ENCODE data around the gene ZBTB46.

Gene ZBTB46

DNA sequence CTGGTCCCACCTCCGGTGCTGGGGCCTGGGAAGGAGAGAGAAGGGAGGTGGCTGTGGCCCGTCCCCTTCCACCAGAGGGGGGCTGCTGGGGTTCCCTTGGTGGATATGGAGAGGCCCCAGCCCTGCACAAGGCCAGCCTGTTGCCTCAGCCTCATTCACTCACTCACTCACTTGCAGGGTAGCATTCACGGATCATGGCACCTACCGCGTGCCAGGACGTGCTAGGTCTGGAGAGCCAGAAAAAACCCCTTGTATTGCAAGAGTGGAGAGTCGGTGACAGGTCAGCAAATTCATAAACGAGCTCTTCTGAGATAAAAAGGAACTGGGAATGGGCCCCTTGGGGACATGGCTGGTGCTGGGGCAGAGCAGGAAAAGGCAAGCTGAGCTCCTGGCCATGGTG is 6.4 kb upstream of the ZBTB46 start:
- no peak for DNase-seq (ENCODE audit: low read depth)

DNA sequence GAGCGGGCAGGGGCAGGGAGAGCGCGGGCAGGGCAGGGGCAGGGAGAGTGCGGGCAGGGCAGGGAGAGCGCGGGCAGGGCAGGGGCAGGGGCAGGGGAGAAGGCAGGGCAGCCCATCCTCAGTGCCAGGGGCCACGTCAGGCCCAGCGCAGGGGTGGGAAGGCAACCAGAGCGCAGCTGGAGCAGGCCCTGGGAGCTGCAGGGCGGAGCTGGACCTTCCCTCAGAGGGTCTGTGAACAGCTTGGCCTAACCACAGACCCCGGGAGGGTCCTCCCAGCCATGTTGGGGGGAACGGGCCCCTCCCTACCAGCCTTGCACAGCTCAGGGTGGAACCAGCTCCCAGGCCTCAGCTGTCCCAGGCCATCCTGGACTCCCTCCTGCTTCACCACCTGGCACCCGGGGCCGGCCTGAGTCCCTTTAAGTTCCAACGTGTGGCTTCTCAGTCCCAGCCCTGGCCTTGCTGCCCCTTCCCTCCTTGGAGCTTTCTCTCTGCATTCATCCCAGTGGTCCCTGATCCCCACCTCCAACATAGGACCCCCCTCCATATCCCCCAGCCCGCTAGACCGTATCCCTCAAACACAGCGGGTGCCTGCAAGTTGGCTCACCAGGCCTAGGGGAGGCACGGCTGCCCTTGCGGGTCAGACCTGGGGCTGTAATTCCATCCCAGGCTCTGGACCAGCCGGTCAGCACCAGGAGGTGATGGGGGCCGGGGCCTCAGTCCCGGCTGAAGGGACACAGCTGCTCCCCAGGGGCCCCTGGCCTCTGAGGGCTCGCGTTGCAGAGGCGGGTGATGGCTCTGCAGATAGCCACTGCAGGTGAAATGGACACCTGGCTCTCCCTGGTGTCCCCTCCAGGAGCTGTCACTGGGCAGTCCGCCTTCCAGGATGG is 5.6 kb upstream of the ZBTB46 start:
- no peak for DNase-seq (ENCODE audit: low read depth)

DNA sequence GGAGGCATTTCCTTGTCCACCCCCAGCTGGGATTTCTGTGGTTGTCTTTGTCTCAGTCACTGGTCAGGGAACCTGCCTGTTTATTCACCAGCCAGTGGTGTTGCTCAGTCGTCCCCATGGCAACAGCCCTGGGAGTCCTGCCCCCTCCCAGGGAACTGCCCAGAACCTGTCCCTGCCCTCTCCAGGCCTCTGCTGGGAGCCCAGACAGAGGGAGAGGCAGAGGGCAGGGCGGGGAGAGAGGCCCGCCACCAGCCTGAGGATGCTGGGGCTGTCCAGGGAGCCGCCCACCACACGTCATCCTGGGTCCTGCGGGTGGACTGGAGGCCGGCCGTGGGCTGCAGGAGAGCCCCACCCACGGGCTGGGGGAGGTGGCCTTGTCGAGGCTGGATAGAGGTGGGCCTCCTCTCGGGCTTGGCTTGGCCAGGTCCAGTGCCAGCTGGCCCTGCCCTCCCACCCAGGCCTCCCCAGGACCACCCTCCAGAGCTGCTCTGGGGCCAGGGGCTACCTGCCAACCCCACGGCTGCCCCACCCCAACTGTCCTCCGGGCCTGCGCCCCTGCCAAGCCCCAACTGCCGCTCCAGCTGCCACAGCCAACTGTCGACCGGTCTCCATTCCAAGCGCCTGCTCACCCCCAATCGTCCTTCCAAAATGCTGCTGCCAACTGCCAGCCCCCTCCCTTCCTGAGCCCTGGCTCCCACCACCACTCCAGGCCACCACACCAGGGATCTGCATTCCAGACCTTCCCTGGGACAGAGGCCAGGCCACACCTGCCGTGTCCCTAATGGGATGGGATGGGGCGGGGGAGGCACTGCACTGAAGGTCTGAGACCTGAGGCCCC is 4.2 kb upstream of the ZBTB46 start:
- peak; percentile 97 for DNase-seq (ENCODE audit: low read depth)

DNA sequence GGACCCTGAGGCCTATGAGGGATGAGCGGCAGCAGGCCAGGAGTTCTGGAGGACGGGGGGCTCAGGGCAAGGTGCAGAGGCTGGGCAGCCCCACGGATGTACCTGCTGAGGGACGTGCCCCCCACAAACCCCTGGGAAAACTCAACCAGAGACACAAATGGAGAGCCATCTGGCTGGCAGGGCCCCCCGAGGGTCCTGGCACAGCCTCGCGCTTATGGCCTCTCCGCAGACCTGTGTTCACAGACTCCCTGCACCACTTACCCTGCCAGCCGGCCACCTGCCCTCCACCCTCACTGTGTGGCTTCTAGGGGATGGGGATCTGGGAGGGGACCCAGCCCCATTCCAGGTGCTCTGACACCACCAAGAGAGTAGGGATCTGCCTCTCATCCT is 3.4 kb upstream of the ZBTB46 start:
- no peak for DNase-seq (ENCODE audit: low read depth)

DNA sequence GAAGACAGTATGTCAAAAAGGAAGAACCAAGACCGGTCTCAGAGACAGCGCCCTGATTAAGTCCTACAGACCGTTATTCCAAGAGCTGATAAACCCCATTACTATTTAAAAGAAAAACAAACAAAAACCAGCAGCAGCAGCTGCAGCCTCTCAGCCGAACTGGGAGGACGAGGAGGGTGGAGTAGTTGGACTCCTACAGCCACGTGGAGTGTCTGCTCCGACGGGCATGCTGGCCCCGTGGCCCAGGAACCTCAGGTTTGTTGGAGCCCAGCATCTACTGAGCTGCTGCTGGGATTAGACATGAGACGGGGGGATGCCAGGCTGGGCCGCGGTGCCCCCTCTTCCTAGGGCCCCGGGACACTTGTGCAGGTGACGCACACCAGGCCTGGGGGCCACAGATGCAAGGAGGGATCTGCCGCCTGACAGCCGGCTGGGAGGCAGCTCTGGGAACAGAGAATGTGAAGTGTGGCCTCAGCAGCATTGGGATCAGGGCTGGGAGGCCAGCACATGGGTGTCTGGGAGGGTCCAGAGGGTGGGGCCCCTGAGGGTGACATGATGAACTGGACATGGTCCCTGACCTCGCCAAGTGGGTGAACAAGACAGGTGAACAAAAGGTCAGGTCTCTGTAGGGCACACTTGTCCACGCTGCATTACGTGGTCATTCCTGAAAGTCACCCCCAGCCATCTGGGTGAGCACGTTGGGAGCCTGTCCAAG is 2.9 kb upstream of the ZBTB46 start:
- no peak for DNase-seq (ENCODE audit: low read depth)

DNA sequence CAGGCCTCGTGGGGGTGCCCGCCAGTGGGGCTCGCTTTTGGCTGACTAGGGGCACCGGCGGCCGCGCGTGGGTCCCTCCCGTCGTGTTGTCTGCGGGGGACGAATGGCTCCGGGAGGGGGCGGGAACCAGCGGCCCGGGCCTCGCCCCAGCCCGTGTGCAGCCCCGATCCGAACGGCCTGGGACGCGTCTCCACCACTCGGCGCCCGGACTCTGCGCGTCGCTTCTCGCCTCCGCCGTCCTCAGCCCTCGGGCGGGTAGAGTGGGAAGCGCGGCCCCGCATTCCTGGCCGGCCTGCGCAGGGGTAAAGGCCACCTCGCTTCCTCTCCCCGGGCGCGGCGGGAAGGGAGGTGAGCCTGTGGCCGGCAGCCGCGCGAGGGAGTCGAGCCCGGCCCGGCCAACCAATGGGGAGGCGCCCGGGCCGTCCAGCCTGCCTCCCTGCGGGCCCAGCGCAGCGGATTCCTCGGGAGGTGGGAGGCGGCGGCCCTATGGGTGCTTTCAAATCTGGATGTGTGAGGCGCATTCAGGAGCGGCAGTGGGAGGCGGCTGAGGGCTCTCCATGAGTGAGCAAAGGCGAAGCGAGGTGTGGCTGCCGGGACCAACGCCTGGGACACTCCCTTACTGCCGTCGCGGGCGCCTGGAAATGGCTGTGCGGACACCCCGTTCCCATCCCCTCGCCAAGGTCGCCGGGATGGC is 1.1 kb upstream of the ZBTB46 start:
- DNase-seq (ENCODE audit: low read depth), result no peak

DNA sequence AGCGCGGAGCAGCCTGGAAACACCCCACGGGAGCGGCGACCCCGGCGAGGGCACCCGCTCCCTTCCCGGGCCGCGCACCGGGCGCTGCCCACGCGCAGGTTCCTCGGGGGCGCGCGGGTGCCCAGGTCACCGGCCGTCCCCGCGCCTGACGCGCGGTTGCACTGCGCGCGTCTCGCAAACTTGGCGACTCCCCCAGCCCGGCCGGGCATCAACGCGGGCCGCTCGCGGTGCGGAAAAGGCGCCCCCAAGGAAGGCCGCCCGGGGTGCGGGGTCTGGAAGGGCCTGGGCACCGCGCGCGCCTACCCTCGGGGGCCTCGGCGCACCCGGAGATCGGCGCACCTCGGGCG is 555 bp upstream of the ZBTB46 start:
- no peak for DNase-seq (ENCODE audit: low read depth)

DNA sequence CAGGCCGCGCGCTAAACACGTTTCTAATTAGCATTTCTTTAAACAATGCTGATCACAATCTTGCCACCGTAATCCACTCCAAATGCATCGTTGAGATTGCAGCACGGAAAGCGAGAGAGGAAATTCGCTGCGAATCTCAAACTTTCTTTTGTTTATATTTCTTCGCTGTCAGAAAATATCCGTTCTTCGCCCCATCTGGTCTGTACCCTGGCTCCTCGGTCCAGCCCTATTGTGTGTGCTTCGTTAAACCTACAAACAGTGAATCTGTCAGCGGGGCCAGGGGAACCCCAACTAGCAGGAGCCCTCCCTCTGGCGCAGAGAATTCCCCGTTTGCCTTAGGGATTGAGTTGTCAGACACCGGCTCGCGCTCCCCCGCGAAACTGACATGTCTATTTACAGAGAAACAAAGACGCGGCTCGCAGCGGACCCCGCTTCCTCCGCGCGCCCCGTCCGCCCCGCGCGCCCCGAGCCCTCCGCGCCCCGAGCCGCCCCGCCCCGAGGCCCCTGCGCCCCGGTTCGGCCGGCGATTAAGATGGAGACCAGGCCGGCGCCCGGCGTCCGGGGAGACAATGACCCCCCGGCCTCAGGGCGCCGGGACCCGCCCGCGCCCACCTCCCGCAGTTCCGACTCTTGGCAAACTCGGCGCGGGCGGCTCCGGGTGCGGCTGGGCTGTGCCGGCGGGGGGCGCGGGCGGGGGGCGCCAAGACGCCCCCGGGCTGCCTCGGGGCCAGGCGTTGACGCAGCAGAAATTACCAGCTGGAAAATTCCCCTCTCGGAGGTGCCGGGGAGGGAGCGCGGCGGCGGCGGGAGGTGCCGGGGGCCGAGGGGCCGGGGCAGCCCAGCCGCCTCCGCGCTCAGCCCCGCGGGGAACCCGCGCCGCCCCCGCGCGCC is 874 bp downstream of the ZBTB46 start:
- no peak for DNase-seq (ENCODE audit: low read depth)

DNA sequence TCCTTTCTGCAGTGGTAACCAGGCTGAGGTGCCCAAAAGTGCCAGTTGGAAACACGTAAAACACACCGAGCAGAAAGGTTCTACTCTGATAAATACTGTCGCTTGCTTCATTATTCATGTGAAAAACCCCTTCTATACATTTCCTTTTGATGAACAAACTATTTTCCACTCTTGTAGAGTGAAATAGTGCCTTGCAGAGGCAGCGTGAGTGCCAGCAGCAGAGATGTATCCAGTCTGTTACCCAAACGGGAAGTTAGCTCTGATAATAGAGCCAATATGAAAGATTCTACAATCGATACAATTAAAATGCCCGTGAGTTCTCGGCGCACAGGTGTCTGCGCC is 1.5 kb downstream of the ZBTB46 start:
- DNase-seq (ENCODE audit: low read depth), result no peak

DNA sequence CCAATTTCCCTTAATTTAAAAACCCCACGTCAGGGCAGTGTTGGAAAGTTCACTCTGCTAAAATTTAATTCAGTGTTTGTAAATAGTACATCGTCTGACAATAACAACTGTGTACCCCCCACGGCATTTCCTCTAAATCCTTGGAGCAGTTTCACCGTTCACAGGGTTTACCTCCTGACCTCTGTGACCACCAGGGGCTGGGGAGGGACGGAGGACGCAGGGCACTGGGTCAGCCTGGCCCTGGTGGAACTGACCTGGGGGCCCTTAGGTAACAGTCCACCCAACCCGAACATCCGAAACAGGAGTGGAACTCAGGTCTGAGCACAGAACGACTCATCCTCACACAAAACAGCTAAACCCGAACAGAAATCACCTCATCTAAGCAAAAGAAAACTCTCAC is 2.1 kb downstream of the ZBTB46 start:
- DNase-seq (ENCODE audit: low read depth), result no peak

DNA sequence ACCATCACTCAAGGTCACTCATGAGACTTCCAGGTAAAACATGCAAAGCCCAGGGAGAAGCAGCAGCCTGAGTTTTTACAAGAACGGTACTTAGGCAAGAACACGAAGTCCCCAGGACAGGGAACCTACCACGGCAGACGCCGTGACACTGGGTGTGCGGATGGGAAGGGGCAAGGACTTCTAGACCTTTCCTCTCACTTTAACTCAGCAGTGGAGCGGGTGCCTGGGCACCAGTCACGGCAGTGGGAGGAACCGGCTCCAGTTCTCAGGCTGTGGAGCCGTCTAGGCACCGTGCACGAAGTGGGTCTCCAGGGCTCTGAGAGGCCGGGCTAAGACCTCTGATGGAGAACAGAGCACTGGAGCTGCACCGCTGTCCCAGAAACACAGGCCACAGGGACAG is 2.5 kb downstream of the ZBTB46 start:
- no peak for DNase-seq (ENCODE audit: low read depth)

DNA sequence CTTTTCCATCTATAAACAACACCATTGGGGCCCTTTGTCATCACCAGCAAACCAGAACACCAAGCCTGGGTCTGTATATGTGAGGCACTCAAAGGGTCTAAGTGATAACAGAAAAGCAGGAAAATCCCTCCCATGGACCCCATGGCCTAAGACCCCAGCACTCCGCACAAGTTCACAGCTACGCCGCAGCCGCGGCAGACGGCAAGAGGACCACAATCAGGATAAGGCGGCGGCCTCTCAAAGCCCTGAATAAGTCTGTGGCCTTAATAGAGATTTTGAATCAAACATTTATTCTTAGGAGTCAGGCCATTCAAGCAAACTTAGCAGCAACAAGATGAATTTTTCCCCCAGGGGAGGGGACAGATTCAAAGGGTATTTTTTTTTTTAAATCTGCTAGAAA is 2.9 kb downstream of the ZBTB46 start:
- DNase-seq (ENCODE audit: low read depth), result no peak

DNA sequence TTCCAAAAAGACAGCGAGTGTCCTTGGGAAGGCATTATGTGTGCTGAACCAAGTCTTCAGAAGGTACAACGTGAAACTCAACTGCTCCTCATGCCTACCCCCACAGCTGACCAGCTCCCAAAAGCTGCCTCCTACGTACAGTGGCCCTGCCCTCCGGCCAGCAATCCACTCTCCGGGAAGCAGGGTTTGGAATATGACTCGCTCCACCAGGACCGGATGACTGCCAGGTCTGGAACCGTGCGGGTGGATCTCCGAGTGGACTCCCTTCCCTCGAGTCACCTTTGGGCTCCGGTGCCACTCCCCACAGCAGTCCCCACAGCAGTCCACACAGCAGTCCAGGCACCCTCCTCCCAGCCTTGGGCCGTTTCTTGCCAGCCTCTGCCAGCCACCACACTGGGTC is 4.3 kb downstream of the ZBTB46 start:
- no peak for DNase-seq (ENCODE audit: low read depth)

DNA sequence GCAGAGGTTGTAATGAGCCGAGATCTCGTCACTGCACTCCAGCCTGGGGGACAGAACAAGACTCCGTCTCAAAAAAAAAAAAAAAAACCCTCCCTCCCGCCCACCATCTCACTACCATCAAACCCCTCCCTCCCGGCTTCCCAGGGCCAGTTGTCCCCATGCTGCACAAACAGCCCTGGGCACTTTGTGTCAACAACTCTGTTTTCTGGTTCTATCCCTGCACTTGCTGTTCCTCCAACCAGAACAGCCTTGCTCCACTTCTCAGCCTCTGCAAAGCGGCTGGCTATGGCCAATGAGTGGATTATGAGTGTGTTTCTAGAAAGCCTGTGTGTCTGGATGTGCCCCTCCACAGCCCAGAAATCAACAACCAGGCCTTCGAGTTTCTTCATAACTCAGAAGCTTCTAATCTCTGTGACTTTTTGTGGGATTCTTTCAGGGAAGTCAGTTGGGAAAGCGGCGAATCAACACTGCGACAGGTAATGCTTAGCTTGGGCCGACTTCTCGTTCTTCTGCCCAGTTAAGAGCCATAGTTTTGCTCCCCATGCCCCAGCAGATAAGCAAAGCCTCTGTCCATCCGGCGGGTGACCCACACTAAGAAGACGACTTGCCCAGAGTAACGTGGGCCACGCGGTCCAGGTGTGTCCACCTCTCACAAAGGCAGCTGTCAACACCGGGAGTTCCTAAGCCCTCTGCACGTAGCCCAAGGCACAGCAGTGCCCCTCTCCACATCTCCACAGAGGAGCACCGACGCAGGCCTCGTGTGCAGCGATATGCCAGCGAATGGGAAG is 5.5 kb downstream of the ZBTB46 start:
- DNase-seq (ENCODE audit: low read depth), result no peak

DNA sequence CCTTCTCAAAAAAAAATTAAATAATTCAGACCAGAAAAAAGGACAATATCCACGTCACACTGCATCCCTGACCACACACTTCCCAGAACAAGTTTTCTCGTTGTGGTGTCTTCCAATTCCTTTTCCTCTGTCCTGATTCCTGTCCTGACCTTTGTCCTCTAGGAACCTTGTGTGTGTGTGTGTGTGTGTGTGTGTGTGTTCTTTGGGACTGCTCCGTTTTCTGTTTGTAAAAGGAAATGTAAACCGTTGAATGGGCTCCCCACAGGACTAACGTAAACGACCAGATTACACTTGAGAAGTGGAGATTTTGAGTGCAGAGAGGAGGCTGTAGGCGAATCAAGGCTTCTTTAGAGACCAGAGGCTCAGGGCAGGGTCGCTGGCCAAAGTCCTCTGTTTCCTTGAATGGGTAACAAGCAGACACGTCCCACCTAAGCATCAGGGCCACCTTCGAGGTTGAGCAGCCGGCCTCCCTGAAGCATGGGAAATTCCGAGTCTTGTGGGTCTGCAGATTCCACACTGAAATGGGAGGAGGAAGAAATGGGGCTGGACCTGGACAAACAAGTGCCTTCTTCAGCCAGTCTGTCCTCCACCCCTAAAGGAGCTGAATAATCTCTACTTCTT is 7.3 kb downstream of the ZBTB46 start:
- no peak for DNase-seq (ENCODE audit: low read depth)

DNA sequence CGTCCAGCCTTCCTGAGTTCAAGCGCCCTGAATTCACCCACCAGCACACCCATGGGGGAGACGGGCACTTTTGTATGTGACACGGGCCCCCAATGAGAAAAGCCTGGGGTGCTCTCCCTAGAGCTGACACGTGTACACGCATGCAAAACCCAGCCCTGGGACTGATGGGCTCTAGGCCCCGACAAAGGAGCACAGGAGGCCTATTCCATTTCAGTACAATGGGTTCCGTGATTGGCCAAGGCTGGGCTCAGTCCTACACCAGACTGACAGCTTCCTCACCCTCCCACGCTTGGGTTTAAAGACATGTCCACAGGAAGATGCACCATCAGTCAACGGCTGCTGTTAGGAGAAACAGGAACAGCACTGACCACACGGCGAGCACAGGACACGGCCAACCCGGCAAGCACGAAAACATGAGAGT is 8.8 kb downstream of the ZBTB46 start:
- DNase-seq (ENCODE audit: low read depth), result no peak

DNA sequence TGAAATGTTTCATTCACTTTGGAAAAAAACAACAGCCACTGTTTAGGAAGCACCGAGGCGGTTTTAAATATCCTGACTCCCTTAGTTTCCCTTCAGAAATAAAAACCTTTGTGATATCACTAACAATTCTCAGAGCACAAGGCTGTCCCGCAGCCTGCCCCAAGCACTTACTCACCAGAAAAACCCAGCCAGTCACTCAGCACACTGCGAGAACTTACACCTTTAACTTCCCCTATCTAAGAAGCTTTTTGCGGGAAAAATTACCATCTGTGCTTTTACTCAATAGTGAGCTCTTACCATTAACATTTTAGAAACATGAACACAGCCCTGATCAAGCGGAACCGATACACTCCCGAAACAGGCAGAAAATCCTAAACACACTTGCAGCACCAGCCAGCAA is 9.3 kb downstream of the ZBTB46 start:
- DNase-seq (ENCODE audit: low read depth), result no peak

DNA sequence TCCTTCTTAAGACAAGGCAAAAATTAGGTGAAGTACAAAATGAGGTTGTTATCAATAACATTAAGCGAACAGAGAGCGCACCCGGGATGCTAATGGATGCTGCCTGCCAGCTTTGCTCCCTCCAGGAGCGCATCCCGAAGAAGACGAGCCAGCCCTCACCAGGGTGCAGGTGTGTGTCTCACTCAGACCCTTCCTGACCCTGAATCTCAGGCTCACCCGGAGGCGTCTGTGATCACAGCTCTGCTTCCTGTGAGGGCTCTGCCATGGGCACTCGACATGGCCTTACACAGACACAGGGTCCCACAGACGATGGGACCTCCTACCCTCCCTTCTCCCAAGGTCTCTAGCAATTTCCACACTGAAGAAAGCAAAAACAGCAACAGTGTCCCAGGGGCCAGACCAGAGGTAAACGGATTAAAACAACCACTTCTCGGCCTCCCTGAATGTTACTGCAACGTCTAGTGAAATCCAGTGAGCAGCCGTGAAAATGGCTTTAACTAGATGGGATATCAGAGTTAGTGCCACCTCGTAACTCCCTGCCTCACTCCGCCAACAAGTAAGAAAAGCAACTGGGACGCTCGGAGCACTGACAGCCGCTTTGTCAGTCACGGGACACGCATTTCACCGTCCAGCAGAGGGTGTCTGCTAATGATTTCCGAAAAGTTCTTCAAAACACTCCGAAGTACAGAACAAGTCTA is 11.7 kb downstream of the ZBTB46 start:
- peak; percentile 26 for DNase-seq (ENCODE audit: low read depth)

DNA sequence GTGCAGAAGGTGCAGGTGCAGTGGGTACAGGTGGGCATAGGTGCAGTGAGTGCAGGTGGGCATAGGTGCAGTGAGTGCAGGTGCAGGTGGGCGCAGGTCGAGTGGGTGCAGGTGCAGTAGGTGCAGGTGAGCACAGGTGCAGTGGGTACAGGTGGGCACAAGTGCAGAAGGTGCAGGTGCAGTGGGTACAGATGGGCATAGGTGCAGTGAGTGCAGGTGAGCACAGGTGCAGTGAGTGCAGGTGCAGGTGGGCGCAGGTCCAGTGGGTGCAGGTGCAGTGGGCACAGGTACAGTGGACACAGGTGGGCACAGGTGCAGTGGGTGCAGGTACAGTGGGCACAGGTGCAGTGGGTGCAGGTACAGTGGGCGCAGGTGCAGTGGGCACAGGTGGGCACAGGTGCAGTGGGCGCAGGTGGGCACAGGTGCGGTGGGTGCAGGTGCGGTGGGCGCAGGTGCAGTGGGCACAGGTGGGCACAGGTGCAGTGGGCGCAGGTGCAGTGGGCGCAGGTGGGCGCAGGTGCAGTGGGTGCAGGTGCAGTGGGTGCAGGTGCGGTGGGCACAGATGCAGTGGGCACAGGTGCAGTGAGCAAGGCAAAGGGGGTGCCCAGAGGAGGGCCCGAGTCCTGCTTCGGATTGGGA is 15.3 kb downstream of the ZBTB46 start:
- DNase-seq (ENCODE audit: low read depth), result no peak

Measured in fibroblast of the conjunctiva (primary cell).